HUES6 (cell line): ENCODE data around the gene SPTA1.
"Not testable (repeated sequence)": the region's sequence is repeated elsewhere in the genome, so short reads cannot be mapped to it uniquely, and the experiment has no call there.

ENCODE experiments used
- H3K27ac ChIP-seq: 2 replicates; pipeline ENCODE4 v1.7.0; 2013; ENCODE audit warnings: low read depth, mild to moderate bottlenecking, low read length, inconsistent platforms
- H3K27me3 ChIP-seq: 2 replicates; pipeline ENCODE4 v1.6.1; 2013; ENCODE audit warnings: low read length; ENCODE audit not compliant: control insufficient read depth, insufficient read depth
- H3K36me3 ChIP-seq: 2 replicates; pipeline ENCODE4 v1.6.1; 2013; ENCODE audit warnings: low read length; ENCODE audit not compliant: control insufficient read depth, insufficient read depth
- H3K4me1 ChIP-seq: 2 replicates; pipeline ENCODE4 v1.6.1; 2013; ENCODE audit warnings: low read length; ENCODE audit not compliant: control insufficient read depth, insufficient read depth
- H3K4me3 ChIP-seq: 2 replicates; pipeline ENCODE4 v1.5.1; 2013; ENCODE audit warnings: low read depth, low read length
- H3K9ac ChIP-seq: one replicate; pipeline ENCODE4 v1.6.1; 2013; ENCODE audit warnings: mild to moderate bottlenecking, low read length
- H3K9me3 ChIP-seq: 2 replicates; pipeline ENCODE4 v1.6.1; 2013; ENCODE audit warnings: low read depth, low read length; ENCODE audit not compliant: control insufficient read depth, insufficient read depth

Gene SPTA1

GRCh38 chr1:158714754-158715153 lies 28.2 kb upstream of the SPTA1 start:
- Histone ChIP-seq H3K36me3 (no peaks in the 10 kb centered on the region), H3K27me3 (peaks cover 4% of the 10 kb centered on the region; the same call in 1 of the 2 replicates), H3K27ac (no peak overlapping the region), H3K9me3 (no peaks in the 10 kb centered on the region), H3K4me1 (no peaks in the 10 kb centered on the region), H3K4me3 (no peak overlapping the region), H3K9ac (no peak overlapping the region)

- peaks cover 4% of the 10 kb centered on the region; the same call in 1 of the 2 replicates for H3K27me3 ChIP-seq
- H3K9ac ChIP-seq = no peak overlapping the region
- H3K27ac ChIP-seq = no peak overlapping the region
- H3K4me1 ChIP-seq = no peaks in the 10 kb centered on the region
- no peak overlapping the region for H3K4me3 ChIP-seq
- H3K9me3 ChIP-seq = no peaks in the 10 kb centered on the region
- no peaks in the 10 kb centered on the region for H3K36me3 ChIP-seq
These were observed 24.6 kb upstream of the SPTA1 start for GRCh38 chr1:158711098-158711497.

GRCh38 chr1:158706096-158706495 lies 19.6 kb upstream of the SPTA1 start:
- Histone ChIP-seq H3K9ac (no peak overlapping the region), H3K4me3 (no peak overlapping the region), H3K36me3 (no peaks in the 10 kb centered on the region), H3K27me3 (no peaks in the 10 kb centered on the region), H3K27ac (no peak overlapping the region), H3K9me3 (no peaks in the 10 kb centered on the region), H3K4me1 (no peaks in the 10 kb centered on the region)

DNA sequence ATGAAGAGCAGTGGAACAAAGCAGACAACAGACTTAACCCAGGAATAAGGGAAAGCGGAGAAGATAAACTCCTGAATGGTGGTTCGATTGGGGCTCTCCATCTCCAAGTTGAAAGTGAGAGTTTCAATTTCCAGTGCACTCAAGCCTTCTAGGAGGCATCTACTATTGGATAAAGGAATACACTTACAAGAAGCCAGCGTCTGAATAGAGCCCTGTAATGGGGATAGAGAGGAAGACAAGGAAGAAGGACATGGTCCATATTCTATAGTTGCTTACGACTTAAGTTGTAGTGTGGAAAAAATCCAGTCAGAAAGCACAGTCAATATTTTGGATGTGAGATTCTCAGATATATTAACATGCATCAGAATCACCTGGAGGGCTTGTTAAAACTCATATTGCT lies 14.0 kb upstream of the SPTA1 start, which contains the start of gene OR6K2:
Gene OR6K2 (minus strand): TSS at position 101 of the 400 bp plus-strand sequence. CDS start 0 bp downstream, at position 101.
- Histone ChIP-seq H3K27me3 (no peaks in the 10 kb centered on the region), H3K4me3 (no peak within 1 kb of the TSS), H3K36me3 (no peaks in the 10 kb centered on the region), H3K27ac (no peak within 1 kb of the TSS), H3K9ac (no peak within 1 kb of the TSS), H3K4me1 (no peaks in the 10 kb centered on the region), H3K9me3 (no peaks in the 10 kb centered on the region)

- Histone ChIP-seq H3K9me3 (no peaks in the 10 kb centered on the region), H3K9ac (no peak overlapping the region), H3K4me3 (no peak overlapping the region), H3K4me1 (no peaks in the 10 kb centered on the region), H3K36me3 (no peaks in the 10 kb centered on the region), H3K27ac (no peak overlapping the region), H3K27me3 (no peaks in the 10 kb centered on the region)
These were observed 8.1 kb upstream of the SPTA1 start for GRCh38 chr1:158694596-158694995.

GRCh38 chr1:158692356-158692755 lies 5.8 kb upstream of the SPTA1 start:
- H3K36me3 ChIP-seq = no peaks in the 10 kb centered on the region
- H3K4me3 ChIP-seq = no peak overlapping the region
- no peak overlapping the region for H3K9ac ChIP-seq
- H3K4me1 ChIP-seq = no peaks in the 10 kb centered on the region
- H3K9me3 ChIP-seq = no peaks in the 10 kb centered on the region
- no peak overlapping the region for H3K27ac ChIP-seq
- no peaks in the 10 kb centered on the region for H3K27me3 ChIP-seq

DNA sequence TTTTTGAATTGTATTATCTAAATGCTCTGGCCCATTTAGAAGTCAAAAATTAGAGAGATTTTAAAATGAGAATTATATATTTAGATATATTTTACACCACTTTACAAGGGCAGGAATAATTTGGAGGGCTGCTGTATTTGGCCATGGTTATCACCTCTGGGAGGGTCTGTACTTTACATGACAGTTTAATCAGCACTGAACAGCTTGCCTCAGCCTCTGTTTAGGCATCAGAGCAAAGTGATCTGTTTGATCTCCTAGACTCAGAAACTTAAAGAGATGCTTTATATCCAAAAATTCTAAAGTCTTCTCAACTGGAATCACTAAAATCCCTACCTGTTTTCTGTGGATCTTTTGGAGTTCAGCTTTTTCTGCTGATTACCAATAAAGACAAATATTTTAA lies 5.4 kb upstream of the SPTA1 start:
- H3K4me3 ChIP-seq = no peak overlapping the region
- H3K36me3 ChIP-seq = no peaks in the 10 kb centered on the region
- H3K9ac ChIP-seq = no peak overlapping the region

DNA sequence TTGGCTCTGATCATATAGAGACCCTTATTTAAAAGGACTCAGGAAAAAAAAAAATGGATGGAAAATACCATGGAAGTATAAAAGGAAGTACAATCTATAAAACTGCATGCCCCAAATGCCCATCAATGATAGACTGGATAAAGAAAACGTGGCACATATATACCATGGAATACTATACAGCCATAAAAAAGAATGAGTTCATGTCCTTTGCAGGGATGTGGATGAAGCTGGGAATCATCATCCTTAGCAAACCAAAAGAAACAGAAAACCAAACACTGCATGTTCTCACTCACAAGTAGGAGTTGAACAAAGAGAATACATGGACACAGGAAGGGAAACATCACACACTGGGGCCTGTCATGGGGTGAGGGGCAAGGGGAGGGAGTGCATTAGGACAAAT lies 4.6 kb upstream of the SPTA1 start:
- H3K36me3 ChIP-seq, H3K9ac ChIP-seq, H3K27ac ChIP-seq, H3K4me3 ChIP-seq, H3K27me3 ChIP-seq, H3K9me3 ChIP-seq, H3K4me1 ChIP-seq: not testable (repeated sequence)

More for the DNA sequence above, 5.4 kb upstream of the SPTA1 start:
- no peaks in the 10 kb centered on the region for H3K27me3 ChIP-seq
- no peaks in the 10 kb centered on the region for H3K4me1 ChIP-seq
- no peak overlapping the region for H3K27ac ChIP-seq
- no peaks in the 10 kb centered on the region for H3K9me3 ChIP-seq

DNA sequence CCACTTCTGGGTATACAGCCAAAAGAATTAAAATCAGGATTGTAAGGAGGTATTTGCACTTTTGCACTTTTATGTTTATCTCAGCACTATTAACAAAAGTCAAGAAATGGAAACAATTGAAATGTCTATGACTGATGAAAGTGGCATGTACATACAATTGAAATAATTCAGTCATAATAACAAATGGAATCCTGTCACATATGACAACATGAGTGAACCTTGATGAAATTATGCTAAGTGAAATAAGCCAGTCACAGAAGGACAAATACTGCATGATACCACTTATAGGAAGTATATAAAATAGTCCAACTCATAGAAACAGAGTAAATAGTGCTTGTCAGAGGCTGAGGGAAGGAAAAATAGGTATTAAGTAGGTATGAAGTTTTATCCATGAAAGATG lies 3.4 kb upstream of the SPTA1 start:
- Histone ChIP-seq H3K27ac (no peak overlapping the region), H3K9ac (no peak overlapping the region), H3K4me3 (no peak overlapping the region), H3K9me3 (no peaks in the 10 kb centered on the region), H3K27me3 (no peaks in the 10 kb centered on the region), H3K4me1 (no peaks in the 10 kb centered on the region), H3K36me3 (no peaks in the 10 kb centered on the region)

DNA sequence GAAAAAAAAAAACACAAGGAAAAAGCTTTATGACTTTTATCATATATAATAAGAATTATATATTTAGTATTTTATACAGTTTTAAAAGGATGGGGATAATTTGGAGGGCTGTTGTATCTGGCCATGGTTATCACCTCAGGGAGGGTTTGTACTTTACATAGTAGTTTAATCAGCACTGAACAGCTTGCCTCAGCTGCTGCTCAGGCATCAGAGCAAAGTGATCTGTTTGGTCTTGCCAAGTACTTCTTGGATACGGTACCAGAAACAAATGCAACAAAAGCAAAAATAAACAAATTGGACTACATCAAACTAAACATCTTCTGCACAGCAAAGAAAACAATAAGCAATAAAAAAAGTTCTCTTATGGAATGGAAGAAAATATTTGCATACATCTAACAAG lies 2.6 kb upstream of the SPTA1 start:
- H3K36me3 ChIP-seq = no peaks in the 10 kb centered on the region

DNA sequence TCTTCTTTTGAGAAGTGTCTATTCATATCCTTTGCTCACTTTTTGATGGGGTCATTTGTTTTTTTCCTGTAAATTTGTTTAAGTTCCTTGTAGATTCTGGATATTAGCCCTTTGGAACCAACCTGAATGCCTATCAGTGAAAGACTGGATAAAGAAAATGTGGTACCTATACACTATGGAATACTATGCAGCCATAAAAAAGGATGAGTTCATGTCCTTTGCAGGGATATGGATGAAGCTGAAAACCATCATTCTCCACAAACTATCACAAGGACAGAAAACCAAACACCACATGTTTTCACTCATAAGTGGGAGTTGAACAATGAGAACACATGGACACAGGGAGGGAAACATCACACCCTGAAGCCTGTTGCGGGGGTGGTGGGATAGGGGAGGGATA lies 1.8 kb upstream of the SPTA1 start:
- not testable (repeated sequence) for H3K4me1 ChIP-seq, H3K27me3 ChIP-seq, H3K4me3 ChIP-seq, H3K36me3 ChIP-seq, H3K27ac ChIP-seq, H3K9ac ChIP-seq, H3K9me3 ChIP-seq

More for the DNA sequence above, 2.6 kb upstream of the SPTA1 start:
- H3K27ac ChIP-seq = no peak overlapping the region
- H3K4me1 ChIP-seq = no peaks in the 10 kb centered on the region
- H3K4me3 ChIP-seq = no peak overlapping the region
- H3K9ac ChIP-seq = no peak overlapping the region
- H3K9me3 ChIP-seq = no peaks in the 10 kb centered on the region
- no peaks in the 10 kb centered on the region for H3K27me3 ChIP-seq

DNA sequence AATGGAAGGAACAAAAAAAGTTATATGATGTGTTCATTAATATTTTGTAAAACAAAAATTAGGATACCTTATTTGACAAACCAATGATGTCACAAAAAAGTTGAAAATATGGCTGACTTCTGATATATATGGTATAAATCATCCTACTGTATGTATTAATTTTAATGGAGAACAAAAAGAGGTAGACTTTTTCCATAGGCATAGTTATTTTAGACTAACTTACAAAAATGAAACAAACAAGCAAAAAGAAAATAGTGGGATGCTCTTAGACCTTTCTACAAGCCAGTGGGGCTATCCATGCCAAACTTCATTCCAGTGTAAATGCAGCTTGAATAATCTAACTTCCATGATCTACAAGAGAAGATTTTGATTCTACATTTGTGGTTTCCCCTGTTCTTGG lies 522 bp upstream of the SPTA1 start:
- no peak overlapping the region for H3K9ac ChIP-seq
- no peak overlapping the region for H3K4me3 ChIP-seq
- no peak overlapping the region for H3K27ac ChIP-seq
- H3K9me3 ChIP-seq = no peaks in the 10 kb centered on the region
- H3K27me3 ChIP-seq = no peaks in the 10 kb centered on the region
- H3K36me3 ChIP-seq = no peaks in the 10 kb centered on the region
- no peaks in the 10 kb centered on the region for H3K4me1 ChIP-seq
